ENCODE measurements around the gene RNF31.

DNA sequence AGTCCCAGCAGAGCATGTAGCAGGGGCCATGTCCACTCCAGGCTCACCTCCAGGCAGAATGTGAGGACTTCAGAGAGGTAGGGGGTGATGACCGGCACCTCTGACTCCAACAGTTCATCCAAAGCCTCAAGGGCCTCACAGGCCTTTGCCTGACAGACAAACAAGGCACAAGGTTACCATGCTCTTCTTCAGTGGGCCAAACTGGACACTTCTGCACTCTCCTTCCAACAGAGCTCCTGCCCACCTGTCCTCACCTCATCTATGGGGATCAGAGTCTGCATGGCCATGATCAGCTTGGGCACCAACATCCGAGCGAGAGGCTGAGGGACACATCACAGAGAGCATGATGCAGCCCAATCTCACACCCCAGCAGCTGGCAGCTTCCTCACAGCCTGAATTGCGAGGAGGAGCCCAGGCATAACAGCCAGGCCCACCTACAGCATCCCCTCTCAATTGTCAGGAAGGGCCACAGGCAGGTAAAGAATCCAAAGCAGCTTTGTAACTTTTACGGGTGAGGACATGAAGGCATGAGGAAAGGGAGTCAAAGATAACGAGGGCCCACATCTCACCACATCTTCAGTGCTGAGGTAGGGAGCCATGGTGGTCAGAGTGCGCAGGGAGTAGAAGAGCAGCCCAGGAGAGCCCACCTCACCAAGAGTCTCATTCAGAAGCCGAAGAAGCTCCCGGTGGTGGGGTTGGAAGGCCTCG is 39.7 kb downstream of the RNF31 start:
- no peak for TF ChIP-seq POLR2AphosphoS5 (IDR thresholded peaks at IDR 0.05)
- TF ChIP-seq, protein P1, sequence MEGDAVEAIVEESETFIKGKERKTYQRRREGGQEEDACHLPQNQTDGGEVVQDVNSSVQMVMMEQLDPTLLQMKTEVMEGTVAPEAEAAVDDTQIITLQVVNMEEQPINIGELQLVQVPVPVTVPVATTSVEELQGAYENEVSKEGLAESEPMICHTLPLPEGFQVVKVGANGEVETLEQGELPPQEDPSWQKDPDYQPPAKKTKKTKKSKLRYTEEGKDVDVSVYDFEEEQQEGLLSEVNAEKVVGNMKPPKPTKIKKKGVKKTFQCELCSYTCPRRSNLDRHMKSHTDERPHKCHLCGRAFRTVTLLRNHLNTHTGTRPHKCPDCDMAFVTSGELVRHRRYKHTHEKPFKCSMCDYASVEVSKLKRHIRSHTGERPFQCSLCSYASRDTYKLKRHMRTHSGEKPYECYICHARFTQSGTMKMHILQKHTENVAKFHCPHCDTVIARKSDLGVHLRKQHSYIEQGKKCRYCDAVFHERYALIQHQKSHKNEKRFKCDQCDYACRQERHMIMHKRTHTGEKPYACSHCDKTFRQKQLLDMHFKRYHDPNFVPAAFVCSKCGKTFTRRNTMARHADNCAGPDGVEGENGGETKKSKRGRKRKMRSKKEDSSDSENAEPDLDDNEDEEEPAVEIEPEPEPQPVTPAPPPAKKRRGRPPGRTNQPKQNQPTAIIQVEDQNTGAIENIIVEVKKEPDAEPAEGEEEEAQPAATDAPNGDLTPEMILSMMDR (IDR thresholded peaks at IDR 0.05): no peak
- TF ChIP-seq POLR2A (IDR thresholded peaks at IDR 0.05): no peak
- TF ChIP-seq EP300 (IDR thresholded peaks at IDR 0.05): no peak
